GM04504 (cell line): Measurements from ENCODE around the gene MSRB1.
"Not testable (repeated sequence)": the region's sequence is repeated elsewhere in the genome, so short reads cannot be mapped to it uniquely, and the experiment has no call there.

Experiments
- DNase-seq: peaks from one replicate; pipeline ENCODE4 v3.0.0-alpha.2; 2012; ENCODE audit warnings: low read depth

MSRB1 gene

DNA sequence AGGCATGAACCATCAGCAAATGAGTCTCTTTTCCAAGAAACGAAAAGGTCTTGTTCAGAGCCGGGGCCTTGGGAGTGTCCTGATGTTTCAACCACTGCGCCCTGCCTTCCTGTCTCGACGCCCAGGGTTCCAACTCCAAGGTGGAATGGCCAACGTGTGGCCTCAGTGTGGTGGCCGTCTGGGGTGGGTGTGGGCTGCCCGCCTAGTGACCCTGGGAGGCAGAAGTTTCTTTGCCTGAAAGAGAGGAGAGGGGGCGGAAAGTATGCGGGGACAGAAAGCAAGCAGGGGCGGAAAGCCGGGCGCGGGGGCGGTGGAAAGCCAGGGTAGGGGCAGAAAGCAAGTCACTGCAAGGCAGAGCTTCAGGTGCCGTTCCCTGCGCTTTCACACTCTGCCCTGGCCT lies 4.1 kb downstream of the MSRB1 start:
- no peak for DNase-seq

DNA sequence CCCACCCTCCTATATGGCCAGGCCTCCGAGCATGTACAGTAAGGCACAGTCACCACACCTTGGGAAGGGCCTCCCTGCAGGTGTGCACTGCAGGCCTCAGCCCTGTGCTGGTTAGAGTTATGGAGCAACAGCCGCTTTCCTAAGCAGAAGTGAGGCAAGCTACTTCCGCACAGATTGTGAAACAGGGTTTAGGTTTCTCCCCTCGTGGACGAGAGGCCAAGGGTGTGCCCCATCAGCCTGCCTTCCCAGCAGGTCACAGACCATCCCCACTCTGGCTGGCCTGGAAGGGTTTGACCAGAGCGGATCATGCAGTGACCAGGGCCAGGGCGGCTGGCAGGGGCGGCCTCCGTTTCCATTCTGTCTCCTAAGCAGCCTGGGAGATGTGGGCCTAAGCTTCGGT lies 4.7 kb downstream of the MSRB1 start:
- DNase-seq, result no peak

DNA sequence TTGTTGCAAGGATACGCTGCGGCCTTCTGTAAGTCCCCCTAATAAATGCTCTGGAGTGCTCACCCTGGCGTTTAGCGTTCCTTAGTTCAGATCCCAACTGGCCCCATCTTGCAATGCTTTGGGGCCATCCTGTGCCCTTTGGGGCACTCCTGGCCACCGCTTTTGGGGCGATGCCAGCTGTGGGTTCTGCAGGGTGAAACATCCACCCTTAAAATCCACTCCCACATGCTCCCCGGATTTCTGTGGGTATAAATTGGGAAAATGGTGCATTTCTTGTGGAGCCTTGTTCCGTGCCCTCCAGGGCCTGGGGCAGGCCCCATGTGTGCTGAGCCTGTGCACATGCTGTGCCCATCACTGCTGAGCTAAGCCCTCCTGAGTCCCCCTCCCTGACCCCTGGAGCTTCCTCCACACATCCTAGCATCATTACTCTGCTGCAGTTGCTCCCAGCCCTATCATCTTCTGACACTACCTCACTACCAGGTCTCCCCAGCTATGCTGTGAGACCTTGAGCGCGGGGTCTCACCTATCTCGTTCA lies 6.0 kb downstream of the MSRB1 start:
- no peak for DNase-seq

DNA sequence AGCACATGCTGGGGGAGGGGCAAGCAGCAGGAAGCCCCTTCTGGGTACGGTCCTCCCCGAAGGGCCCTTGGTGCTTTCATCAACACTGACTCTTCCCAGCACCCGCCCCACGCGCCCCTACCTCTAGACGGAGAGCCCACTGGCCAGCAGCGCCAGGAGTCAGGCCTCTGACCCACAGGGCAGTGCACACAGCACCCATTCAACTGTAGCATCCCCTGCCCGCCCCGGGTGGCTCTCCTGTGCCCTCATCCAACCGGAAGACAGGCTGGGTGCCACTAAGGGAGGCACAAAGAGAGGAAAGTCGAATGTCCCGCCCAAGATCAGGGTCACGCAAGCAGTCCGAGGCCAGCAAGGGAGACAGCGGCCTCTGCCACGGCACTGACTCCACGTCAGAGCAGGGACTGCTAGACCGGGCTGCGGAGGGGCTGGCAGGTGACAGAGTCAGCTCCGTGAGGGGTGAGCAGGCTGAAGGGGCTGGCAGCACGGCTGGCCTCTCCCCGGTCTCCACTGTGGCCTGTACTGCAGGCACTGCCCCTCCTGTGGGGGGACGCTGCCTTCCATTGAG lies 9.8 kb downstream of the MSRB1 start:
- no peak for DNase-seq

DNA sequence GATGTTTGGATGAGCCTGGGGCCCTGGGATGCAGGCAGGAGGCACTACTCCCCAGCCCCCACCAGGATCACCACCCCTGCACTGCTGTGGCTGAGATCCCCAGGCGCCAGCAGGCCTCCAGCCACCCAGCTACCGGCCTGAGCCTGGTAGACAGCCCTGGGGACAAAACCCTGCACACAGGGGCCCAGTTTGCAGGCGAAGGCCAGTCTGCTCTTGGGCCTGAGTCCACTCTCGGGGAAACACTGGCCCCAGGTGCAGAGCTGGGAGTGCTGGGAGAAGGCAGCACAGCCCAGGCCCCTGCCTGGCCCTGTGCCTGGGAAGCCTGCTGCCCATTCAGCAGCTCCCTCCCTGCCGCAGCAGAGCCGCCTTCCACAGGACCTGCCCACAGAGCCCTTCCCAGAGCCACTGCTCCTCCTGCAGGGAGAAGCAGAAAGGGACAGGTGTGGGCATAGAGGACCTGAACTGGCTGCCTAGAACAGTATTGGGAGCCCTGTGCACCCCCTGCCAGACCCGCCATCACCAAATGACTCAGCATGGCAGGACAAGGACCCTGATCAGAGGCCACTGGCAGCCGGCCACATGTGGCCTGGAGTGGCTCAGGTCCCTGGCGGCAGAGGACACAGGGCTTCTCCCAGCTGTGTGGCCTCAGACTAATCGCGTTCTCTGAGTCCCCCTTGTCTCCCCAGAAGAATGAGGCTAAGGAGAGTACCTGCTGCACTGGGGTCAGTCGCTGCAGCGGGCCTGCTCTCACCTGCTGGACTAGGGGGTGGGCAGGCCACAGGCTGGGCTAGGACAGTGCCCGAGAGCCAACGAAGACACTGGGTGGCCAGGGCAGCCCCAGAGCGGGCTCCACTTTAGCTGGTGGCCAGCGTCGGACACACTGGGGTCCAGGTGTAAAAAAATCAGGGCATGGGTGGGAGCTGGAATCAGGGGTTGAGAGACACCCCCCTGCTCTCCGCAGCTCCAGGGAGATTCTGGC lies 10.7 kb downstream of the MSRB1 start:
- no peak for DNase-seq

DNA sequence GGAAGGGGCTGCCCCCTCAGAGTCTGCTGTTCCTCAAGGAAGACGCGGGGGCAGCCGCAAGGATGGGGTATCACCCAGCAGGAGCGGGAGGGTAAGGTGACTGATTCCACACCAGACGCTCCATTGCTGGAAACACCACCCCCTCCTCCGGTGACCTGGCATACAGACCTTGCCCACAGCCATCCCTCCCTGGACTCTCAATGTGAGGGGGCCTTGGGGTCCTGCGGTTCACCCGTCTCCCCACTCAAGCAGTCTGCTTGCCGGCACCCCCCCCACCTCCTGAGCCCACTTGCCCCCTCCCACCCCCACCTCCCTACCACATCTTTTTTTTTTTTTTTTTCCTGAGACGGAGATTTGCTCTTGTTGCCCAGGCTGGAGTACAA lies 12.7 kb downstream of the MSRB1 start:
- no peak for DNase-seq

DNA sequence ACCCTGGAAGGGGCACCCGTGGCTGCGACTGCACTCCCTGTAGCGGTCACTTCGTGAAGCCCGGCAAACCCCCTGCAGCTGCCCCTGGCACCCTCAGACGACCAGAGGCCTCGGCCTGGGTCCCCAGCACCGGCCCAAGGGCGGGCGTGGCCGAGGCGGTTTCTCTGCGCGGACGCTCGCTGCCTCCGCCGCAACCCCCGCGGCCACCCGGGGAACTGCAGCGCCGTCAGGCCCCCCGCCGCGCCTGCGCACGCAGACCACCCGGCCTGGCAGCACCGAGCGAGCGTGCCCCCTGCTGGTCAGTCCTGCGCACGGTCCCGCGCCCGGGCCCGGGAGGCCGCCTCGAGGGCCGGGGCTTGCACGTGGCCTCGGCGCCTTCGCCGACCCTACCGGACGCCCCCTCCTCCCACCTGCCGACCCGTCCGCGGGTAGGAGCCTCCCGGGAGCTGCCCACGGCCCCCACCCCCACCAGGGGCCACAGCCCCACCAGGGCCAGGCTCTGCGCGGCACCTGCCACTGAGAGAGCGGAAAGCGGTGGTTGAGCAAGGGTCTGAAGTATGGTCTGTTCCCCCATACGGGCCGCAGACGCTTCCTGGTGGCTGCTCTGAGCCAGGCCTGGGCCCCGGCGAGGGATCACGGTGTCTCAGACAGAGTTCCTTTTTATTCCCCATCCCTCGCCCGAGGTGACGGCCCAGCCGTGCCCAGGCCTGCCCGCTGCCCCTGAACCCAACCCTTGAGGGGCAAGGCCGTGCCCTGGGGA lies 13.2 kb downstream of the MSRB1 start:
- DNase-seq, result peak; percentile 58

DNA sequence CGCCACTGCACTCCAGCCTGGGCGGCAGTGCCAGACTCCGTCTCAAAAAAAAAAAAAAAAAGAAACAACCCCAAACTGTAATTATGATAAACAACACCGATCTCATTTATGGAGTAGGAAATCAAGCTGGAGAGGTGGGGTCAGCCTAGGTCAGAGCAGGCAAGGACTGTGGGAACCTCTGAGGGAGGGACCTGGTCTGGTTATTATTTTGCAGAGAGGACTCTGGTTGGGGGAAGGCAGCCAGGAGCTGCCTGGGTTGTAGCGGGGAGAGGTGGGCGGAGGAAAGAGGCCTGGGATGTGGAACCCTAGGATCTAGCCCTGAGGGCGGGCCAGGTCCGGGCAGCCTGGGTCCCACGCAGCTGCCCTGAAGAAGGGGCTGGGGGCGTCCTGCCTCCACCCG lies 13.9 kb downstream of the MSRB1 start:
- no peak for DNase-seq

DNA sequence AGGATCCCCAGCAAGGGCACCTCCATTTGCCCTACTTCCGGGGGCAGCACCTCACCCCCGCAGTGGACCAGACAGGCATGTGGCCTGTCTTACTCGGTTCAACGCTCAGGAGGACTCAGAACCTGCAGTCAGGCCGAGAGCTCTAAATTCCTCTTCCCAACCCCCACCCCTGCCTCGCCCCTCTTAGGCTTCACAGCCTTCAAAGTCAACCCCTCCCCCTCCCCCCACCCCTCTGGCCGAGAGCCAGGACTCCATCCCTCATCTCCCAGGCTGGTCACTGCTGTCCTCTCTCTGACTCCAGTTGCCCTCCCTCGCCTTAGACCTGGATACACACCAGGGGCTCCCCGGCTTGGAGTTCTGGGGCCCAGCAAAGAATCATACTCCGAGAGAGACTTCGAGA lies 16.7 kb downstream of the MSRB1 start:
- DNase-seq, result no peak

DNA sequence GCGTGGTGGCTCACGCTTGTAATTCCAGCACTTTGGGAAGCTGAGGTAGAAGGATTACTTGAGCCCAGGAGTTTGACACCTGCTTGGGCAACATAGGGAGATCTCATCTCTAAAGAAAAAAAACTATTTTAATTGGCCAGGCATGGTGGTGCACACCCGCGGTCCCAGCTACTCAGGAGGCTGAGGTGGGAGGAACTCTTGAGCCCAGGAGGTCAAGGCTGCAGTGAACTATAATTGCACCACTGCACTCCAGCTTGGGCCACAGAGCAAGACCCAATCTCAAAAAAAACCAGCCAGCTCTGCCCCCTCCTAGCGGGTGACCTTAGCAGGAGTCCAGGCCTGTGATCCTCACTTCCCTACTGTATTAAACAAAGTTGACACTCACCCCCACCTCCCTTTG lies 18.9 kb downstream of the MSRB1 start:
- DNase-seq, result no peak

DNA sequence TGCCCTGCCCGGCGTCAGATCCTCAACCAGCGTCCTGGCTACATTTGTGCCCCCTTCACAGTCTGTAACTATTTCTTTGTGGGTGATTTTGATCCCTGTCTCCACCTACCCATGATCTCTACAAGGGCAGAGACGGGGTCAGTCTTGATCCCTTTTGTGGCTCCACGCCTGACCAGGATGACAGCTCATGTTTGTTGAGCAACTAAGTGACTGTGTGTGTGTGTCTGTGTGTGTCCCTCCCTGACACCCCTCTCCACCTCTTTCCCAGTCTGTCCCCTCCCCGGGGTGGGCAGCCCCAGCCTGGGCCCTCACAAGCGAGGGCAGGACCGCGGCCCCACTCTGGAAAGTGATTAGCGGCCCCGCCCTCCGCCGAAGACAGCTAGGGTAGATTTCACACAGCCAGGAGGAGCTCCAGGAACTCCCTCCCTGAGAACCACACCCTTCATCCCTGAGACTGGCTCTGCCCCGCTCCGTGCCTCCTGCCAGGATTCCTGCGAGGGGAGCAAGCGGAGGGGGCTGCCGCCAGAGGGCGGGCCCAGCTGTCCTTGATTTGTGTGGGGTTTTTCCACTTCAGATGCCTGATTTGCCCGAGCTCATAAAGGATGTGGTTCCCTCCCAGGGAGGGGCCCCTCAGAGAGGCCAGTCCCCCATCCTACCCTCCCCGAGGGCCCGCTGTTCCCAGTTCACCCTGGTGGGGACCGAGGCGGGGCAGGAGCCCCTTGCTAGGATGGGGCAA lies 19.5 kb downstream of the MSRB1 start:
- no peak for DNase-seq

DNA sequence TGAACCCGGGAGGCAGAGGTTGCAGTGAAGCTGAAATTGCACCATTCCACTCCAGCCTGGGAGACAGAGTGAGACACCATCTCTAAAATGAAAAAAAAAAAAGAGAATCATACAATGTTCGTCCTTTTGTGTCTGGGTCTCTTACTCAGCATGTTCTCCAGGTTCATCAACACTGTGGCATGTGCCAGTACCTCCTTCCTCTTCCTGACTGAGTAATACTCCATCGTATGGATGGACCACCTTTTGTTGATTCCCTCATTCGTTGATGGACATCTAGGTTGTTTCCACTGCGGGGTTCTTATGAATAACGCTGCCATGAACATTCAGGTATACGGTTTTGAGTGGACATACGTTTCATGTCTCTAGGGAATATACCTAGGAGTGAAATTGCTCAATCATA lies 20.6 kb downstream of the MSRB1 start:
- no peak for DNase-seq

DNA sequence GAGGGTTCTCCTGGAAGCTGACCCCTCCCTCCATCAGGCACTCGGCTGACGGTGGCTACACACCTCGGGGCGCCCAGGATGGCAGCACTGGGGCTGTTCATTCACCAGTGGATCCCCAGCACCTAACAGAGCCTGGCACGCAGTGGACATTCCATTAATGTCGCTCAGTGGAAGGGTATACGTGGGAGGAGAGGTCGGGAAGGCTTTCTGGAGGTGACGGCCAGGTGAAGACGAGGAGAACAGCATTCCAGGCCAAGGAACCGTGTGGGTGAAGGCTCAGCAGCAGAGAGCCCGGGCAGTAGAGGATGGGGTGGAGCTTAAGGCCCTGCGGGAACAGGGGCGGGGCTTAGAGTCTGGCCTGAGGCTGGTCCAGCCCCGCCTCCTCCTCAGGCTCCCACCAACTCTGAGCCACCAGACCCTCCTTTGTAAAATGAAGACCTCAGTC lies 22.2 kb downstream of the MSRB1 start:
- no peak for DNase-seq

DNA sequence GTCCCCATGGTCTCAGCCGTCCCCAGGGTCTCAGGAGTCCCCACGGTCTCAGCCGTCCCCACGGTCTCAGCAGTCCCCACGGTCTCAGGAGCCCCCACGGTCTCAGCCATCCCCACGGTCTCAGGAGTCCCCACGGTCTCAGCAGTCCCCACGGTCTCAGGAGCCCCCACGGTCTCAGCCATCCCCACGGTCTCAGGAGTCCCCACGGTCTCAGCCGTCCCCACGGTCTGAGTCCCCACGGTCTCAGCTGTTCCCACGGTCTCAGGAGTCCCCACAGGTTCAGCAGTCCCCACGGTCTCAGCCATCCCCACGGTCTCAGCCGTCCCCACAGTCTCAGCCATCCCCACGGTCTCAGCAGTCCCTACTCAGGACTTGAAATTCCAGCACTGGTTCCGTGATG lies 22.9 kb downstream of the MSRB1 start:
- not testable (repeated sequence) for DNase-seq

DNA sequence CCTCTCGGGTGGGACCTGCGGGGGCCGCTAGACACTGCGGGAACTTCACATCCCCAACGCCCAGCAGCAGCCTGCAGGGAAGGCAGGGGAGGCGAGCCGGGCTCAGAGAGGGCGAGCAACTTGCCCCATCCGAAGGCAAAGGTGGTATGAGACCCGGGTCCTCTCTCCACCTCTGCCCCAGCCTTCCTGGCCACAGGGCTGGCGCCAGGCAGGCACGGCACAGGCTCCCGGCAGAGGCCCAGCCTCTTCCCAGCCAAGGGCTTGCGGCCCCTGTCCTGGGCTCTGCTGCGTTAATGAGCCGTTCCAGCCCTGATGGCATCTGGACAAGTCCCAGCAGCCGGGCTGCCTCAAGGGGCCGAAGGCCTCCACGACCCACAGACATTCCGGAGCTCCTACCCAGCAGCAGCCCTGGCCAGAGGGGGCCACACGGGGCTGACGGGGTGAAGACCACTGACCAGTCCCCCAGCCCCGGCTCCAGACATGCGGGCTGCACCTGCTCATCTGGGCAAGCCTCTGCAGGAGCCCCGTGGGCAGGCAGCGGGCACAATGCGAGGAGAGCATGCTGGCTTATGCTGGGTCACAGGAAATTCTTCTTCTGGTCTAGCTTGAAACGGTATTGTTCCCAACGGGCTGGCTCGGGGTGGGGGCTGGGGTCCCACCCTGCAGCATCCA lies 23.5 kb downstream of the MSRB1 start:
- DNase-seq, result no peak

DNA sequence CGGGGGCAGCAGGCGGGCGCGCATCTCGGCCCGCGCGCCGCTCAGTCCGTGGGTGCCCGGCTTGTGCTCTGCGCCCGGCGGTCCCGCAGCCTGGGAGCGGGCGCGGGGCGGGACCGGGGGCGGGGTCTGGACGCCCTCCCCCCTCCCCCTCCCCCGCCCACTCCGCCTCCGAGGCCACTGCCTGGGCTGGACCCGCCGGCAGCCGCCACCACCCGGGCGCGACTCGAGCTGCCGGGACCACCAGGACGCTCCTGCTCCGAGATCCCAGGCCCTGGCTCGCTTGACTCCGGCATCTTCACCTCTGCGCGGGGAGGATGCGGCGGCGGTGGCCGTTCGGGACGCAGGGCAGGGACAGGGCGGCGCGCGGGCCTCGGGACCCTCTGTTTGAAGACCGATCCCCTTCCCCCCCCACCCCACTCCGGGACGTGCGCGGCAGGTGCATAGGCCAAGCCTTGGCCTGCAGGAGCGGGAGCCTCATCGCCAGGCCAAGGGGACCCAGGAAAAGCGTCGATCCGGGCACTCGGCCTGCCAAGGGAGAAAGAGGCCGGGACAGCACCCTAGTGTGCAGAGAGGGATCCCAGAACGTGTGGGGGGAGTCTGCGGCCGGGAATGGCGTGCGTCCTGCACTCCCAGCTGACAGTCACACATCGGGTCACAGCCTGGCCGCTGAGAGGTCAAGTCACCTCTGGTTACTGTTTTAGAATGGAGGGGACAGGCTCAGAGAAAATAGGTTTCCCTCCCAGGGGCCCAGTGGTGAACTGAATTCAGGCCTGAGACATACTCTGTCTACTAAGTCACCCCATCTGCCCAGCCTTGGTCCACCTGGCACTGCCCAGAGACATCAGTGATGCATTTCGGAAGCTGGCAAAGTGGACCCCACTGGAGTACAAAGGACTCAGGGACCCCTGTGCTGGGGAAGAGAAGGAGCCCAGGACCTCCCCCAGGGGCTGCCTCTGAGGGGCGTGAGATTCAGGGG lies 24.4 kb downstream of the MSRB1 start, which contains the start of gene HS3ST6:
Gene HS3ST6 (minus strand): TSS at position 65 of the 976 bp plus-strand sequence. CDS start 92 bp downstream, outside the sequence.
- DNase-seq, result no peak

DNA sequence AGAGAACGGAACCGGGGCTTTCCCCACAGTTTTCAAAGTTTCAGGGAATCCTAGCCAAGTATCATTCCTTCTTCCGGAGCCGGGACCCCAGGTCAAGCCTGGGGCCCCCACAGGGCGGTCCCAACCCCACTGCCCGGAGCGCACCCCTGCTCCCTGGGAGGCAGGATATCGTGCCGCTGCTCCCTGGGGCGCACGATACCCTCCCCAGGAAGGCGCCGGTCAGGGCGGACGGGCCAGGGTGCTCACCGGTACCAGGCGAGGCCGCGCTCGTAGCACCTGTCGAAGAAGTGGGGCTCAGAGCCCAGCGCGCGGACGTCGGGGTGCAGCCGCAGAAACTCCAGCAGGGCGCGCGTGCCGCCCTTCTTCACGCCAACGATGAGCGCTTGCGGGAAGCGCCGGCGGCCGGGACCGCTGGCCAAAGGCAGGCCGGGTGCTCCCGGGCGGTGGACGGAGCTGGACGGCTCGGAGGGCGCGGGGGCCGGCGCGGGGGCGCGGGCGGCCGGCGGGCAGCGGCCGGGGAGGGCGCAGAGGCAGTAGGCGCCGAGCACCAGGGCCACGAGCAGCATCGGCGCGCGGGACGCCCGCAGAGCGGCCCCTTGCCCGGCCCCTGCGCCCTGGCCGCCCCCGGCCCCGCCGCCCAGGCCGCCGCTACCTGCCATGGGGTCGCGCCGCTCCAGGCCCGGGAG lies 25.2 kb downstream of the MSRB1 start:
- DNase-seq, result no peak

DNA sequence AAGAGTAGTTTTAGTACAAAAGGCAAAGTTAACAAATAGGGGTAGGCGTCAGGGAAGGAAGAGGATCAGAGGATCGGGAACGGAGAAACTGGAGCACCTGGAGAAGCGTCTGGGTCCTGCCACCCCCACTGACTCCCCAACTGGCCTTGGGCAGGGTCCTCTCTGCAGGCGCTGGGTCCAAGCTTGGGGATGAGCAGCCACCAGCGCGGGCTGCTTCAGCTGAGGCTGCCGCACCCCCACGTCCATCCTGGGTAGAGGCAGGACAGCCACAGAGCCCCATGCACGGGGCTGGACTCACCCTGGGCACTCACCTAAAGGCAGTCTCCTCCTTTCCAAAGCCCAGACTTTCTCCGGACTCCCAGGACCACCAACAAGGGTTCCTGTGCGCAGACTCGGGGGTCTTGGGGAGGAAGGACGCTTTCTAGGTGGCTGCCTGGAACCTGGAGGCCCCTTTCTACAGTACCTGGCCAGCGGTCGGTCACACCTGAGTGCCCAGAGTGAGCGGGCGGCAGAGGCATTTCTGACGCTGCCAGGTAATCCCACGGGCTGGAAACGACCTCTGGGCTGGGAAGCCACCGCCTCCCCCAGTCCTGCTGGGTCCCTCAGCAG lies 25.8 kb downstream of the MSRB1 start:
- no peak for DNase-seq

DNA sequence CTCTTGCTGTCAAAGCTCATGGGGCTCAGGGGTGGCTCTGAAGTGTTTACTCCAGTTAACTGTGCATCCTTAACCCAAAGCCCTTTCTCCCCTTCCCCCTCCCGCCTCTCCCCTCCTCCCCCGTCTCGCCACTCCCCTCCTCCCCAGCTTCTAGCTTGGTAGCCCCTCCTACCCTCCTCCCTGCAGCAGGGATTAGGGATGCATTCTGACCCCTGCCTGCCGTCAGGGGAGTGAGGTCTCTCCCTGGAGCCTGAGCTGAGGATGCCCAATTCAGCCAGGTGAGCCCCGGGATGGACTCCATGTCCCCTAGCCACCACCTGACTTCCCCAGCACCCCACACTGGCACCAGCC lies 26.4 kb downstream of the MSRB1 start:
- no peak for DNase-seq
